ENCODE data around the gene SHD. TPM values are rescaled to one million over a fixed set of nuclear protein-coding genes. Genes with fewer than 3 reads are reported as not detected.

Gene SHD
- total and polyA plus RNA-seq, 4 donors = not detected

GRCh38 chr19:4305659-4306058 is 26.6 kb downstream of the SHD start:
- no peaks in the 10 kb centered on the region for H3K36me3 ChIP-seq (ENCODE audit: control insufficient read depth in 4 of 4, insufficient read depth in 4 of 4, low read length in 4 of 4)
- ATAC-seq (ENCODE audit: insufficient read depth, low FRiP score) (no peak), DNase-seq (no peak)
- H3K4me1 ChIP-seq (ENCODE audit: control insufficient read depth in 5 of 5, insufficient read depth in 5 of 5, low read length in 5 of 5) = no peaks in the 10 kb centered on the region
- H3K4me3 ChIP-seq = no peak overlapping the region
- peaks cover 0 to 1% (median 0%) of the 10 kb centered on the region in 4 donors for H3K9me3 ChIP-seq (ENCODE audit: control insufficient read depth in 4 of 4, insufficient read depth in 3 of 4, low read length in 3 of 4)
- TF ChIP-seq, protein P1, sequence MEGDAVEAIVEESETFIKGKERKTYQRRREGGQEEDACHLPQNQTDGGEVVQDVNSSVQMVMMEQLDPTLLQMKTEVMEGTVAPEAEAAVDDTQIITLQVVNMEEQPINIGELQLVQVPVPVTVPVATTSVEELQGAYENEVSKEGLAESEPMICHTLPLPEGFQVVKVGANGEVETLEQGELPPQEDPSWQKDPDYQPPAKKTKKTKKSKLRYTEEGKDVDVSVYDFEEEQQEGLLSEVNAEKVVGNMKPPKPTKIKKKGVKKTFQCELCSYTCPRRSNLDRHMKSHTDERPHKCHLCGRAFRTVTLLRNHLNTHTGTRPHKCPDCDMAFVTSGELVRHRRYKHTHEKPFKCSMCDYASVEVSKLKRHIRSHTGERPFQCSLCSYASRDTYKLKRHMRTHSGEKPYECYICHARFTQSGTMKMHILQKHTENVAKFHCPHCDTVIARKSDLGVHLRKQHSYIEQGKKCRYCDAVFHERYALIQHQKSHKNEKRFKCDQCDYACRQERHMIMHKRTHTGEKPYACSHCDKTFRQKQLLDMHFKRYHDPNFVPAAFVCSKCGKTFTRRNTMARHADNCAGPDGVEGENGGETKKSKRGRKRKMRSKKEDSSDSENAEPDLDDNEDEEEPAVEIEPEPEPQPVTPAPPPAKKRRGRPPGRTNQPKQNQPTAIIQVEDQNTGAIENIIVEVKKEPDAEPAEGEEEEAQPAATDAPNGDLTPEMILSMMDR (IDR thresholded peaks at IDR 0.05; ENCODE audit: control extremely low read depth, extremely low read depth) = no peak
- no peak overlapping the region for H3K27ac ChIP-seq (ENCODE audit: low read depth in 1 of 2, low read length in 1 of 2)
- H3K9ac ChIP-seq (ENCODE audit: insufficient read depth in 1 of 2, low read length in 2 of 2) = no peak overlapping the region
- WGBS, 2 donors = 86 to 90% methylated on average over 16 of the region's 16 CpGs
- H3K27me3 ChIP-seq (ENCODE audit: control insufficient read depth in 3 of 3, insufficient read depth in 3 of 3, low read length in 2 of 3) = no peaks in the 10 kb centered on the region

- Histone ChIP-seq H3K27me3 (ENCODE audit: control insufficient read depth in 3 of 3, insufficient read depth in 3 of 3, low read length in 2 of 3) (no peaks in the 10 kb centered on the region), H3K9me3 (ENCODE audit: control insufficient read depth in 4 of 4, insufficient read depth in 3 of 4, low read length in 3 of 4) (peaks cover 0 to 4% (median 0%) of the 10 kb centered on the region in 4 donors), H3K27ac (ENCODE audit: low read depth in 1 of 2, low read length in 1 of 2) (no peak overlapping the region), H3K9ac (ENCODE audit: insufficient read depth in 1 of 2, low read length in 2 of 2) (no peak overlapping the region), H3K4me1 (ENCODE audit: control insufficient read depth in 5 of 5, insufficient read depth in 5 of 5, low read length in 5 of 5) (no peaks in the 10 kb centered on the region), H3K36me3 (ENCODE audit: control insufficient read depth in 4 of 4, insufficient read depth in 4 of 4, low read length in 4 of 4) (no peaks in the 10 kb centered on the region), H3K4me3 (no peak overlapping the region)
- WGBS, 2 donors = 89 to 91% methylated on average over 22 of the region's 22 CpGs
- TF ChIP-seq, protein P1 (IDR thresholded peaks at IDR 0.05; ENCODE audit: control extremely low read depth, extremely low read depth) = no peak
- DNase-seq (no peak), ATAC-seq (ENCODE audit: insufficient read depth, low FRiP score) (no peak)
These were observed 31.4 kb downstream of the SHD start for GRCh38 chr19:4310247-4311121.

DNA sequence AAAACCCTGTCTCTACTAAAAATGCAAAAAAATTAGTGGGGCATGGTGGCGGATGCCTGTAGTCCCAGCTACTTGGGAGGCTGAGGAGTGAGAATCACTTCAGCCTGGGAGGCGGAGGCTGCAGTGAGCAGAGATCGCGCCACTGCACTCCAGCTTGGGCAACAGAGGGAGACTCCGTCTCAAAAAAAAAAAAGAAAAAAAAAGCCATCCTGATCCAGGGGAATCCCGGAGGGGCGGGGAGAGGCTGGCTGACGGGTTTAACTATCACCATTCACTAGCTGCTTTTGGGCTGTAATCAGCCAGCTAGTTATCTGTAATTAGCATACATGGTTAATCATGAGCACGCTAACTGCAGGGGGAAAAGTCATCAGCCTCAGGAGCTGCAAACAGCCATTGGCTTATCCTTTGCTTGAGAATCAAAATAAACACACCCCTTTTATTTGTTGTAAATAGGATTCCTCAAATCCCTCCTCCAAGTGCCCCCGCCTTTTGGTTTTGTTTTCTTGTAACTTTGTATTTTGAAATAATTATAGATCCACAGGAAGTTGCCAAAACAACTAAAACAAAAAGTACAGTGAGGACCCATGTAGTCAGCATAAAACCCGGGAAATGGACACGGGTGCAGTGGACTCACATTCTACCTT is 34.9 kb downstream of the SHD start:
- TF ChIP-seq, protein P1 (IDR thresholded peaks at IDR 0.05; ENCODE audit: control extremely low read depth, extremely low read depth) = no peak
- ATAC-seq (ENCODE audit: insufficient read depth, low FRiP score) (no peak), DNase-seq (no peak)
- peaks cover 0 to 4% (median 0%) of the 10 kb centered on the region in 4 donors for H3K9me3 ChIP-seq (ENCODE audit: control insufficient read depth in 4 of 4, insufficient read depth in 3 of 4, low read length in 3 of 4)
- WGBS, 2 donors = 43 to 60% methylated on average over 12 of the region's 12 CpGs
- H3K36me3 ChIP-seq (ENCODE audit: control insufficient read depth in 4 of 4, insufficient read depth in 4 of 4, low read length in 4 of 4) = no peaks in the 10 kb centered on the region
- no peak overlapping the region for H3K4me3 ChIP-seq
- no peaks in the 10 kb centered on the region for H3K27me3 ChIP-seq (ENCODE audit: control insufficient read depth in 3 of 3, insufficient read depth in 3 of 3, low read length in 2 of 3)
- no peaks in the 10 kb centered on the region for H3K4me1 ChIP-seq (ENCODE audit: control insufficient read depth in 5 of 5, insufficient read depth in 5 of 5, low read length in 5 of 5)
- no peak overlapping the region for H3K27ac ChIP-seq (ENCODE audit: low read depth in 1 of 2, low read length in 1 of 2)
- no peak overlapping the region for H3K9ac ChIP-seq (ENCODE audit: insufficient read depth in 1 of 2, low read length in 2 of 2)
